NCI-H526 (cell line): ENCODE results near the gene RTKN2.

Experiments
- DNase-seq, 2 experiments: peaks; one replicate each; lab custom pipeline; 2025; lab: John Stamatoyannopoulos, UW

Gene RTKN2

DNA sequence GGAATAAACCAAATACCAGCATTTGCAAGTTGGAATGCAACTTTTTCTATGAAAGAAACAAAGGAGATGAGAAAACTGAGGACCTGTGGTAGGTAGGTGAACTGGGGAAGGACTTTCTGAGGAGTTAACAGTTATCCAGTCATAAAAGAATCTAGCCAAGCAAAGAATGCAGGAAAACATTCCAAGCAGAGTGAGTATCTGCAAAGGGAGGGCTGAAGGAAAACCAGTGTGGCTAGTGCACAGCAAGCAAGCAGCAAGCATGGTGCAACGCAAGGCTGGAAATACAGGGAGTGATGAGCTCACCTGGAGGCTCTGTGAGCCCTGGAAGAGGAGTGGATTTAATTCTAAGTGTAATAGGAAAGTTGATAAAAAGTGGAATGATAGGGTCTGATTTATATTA lies 44.0 kb downstream of the RTKN2 start:
- DNase-seq, result no peak

DNA sequence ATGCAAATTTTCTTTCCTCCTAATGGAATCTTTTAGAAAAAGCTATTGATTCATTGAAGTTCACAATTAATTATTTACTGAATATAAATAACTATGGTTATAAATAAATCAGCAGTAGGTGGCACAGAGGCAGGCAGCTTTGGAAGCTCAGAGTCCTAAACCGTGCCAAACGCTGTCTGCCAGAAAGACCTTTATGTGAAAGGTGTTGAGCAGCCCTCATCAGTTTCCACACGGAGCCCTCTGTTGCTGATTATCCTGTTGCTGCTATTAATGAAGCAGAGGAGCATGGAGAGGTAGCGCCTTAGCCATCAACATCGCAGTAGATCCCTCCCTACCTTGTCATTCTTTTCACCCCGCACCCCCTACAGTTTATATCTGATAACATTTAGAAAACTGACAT lies 51.0 kb downstream of the RTKN2 start:
- no peak for DNase-seq

DNA sequence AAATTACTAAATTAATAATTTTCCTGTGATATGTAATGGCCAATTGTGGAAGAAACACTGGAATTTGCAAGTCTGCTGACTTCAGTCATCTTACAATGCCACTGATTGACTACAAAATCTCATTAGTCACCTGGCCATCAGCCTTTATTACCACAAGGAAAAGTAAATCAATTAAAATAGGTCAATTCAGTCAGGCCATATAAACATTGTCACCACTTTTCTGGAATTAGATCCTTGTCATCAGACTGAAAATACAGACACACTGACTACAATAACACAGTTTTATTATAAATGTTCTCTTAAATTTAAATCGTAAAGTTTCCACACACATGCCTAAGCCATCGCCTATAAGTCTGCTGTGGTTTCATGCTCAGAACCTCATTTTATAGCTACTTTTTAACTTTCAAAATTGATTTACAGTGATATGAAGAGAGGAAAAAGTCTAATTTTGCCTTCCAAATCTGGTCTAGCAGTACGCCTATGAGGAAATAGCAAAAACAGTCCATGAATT lies 54.2 kb downstream of the RTKN2 start:
- DNase-seq, result no peak

DNA sequence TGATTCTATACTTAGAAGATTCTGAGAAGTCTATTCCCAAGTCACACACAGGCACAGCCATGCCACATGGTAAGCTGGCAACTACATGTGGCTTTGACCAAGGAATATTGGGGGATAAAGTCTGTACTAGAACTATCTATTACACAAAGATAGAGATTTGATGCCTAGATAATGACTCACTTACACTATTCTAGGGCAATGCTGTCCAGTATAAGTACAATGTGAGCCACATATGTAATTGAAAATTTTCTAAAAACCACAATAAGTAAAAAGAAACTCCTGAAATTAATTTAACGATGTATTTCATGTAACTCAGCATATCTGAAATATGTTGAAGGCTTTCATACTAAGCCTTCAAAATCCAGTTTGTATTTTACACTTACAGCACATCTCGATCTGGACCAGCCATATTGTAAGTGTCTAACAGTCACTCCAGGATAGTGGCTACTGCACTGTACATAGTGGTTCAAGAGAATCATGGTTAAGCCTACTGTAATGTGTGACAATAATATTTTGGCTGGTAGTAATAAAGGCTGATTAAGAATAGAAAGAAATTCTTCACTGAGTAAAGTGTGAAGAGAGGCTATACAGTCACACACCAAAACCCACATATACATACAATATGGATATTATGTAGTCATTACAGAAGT lies 62.8 kb downstream of the RTKN2 start:
- no peak for DNase-seq

DNA sequence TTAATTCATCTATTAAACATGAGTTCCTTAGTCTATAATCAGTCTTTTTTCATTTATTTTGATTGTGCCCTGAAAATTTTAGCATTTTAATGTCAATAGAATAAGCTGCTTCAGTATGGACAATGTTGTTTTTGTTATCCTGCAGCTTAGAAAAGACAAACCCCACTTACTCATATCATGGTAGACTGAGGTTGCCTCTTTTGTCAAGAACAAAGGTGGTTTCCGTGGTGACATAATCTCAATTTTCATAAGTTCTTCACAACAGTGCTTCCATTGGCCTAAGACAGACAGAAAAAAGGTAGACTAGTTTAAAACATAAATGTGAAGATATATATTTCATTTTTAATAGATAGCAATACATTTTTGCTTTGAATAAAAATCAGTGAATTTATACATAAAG lies 69.1 kb downstream of the RTKN2 start:
- DNase-seq, result no peak

DNA sequence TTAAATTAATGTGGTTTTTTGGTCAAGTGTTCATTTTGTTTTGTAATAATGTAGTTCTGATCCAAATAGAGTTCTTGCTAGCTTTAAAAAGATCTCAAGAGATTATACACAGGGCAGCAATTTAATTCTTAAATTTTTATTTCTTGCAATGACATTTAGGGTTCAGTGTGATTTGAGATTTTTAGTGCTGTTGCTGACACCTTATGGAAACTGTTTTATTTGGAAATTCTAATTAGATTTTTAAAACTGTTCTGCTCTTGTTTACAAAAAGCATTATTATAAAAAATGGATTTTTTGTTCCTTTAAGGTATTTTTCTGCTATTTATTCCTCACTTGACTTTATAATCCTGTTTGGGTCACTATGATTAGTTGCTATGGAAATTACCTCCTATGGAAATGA lies 72.1 kb downstream of the RTKN2 start:
- DNase-seq, result no peak

DNA sequence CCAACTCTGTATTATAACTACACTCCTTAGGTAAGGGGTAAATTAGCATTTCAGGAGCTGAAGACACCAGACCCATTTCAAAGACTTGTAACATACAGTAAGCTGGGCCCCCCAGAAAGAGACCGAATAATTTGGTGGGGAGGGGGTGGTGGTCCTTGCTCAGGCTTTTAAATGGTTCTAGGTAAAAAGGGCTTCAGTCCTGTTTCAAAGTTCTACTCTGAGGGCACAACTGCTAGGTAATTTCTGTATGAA lies 73.0 kb downstream of the RTKN2 start:
- no peak for DNase-seq

DNA sequence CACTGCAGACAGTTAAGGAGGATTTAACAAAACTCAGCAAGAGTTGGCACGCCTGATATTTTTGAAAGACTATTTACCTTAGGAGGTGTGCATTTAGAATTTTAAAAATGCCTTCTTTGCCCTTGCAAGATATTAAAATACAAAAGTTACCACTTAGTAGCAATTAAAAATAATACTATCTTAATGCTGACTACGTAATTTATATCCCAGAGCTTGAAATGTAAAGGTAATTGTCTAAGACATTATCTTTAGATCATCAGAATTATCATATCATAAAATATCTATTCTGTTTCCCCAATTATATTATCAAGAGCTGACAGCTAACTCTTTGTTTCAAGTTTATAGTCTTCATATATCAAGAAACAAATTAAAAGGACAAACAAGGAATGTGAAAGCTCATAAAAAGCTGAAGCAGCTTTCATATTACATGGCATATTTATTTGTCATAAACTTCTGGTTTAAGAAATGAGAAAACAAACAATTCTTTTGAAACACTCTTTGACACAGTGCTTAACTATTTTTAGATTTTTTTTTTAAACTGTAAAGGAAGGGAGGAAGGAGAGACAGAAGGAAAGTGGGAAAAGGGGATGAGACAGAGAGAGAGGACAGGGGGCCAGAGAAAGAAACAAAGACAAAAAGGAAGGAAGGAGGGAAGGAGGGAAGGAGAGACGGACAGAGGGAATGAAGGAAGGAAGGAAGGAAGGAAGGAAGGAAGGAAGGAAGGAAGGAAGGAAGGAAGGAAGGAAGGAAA lies 73.5 kb downstream of the RTKN2 start:
- no peak for DNase-seq

DNA sequence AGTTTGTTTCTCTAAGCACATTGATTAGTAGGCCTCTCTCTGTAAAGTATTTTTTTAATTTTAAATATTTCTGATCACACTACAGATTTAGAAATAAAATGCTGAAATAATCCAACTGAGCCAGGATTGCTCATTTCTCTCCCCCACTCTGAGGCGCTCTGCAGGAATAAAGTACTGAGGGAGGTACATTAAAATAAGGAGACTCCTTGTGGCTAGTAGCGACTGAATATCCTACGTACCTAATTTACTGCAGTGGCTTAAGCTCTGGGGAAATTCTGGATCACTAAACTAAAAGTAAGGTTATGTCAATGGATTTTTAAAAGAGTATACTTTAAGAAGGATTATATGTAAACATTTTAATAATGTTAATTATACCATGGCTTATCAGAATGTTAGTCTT lies 75.2 kb downstream of the RTKN2 start:
- DNase-seq, result no peak

DNA sequence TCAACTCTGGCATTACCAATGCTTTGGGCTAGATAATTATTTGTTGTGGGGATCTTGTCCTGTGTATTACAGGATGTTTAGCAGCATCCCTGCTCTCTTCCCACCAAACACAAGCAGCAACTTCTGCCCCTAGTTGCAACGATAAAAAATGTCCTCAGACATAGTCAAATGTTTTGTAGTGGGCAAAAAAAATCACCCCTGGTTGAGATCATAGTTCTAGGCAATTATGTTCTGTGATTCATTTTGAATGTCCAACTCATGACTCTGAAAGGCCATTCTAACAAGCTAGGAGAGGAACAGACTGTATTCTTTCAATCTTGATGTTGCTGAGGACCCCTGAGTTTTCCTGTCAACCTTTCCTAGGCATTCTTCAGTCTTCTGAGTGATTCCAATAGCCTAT lies 79.5 kb downstream of the RTKN2 start:
- no peak for DNase-seq

DNA sequence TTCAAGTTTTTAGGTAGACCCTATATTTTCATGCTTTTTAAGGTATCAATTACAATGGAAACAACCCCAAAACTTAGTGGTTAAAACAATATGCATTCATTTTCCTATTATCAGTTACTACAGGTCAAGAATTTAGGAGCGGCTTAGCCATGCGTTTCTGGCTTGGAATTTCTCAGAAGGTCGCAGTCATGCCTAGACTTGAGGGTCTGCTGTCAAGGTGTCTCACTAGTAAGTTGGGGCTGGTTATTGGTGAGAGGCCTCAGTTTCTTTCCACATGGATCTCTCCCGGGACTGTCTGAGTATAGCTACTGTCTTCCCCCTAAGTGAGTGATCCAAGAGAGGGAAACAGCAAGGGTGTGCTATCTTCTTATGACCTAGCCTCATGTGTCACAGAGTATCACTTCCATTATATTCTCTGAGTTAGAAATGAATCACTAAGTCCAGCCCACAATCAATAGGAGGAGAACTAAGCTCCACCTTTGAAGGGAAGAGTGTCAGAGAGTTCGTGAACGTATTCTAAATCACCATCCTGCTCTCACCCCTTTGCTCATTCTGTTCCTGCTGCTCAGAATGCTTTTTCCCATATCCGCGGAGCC lies 80.5 kb downstream of the RTKN2 start:
- DNase-seq, result no peak

DNA sequence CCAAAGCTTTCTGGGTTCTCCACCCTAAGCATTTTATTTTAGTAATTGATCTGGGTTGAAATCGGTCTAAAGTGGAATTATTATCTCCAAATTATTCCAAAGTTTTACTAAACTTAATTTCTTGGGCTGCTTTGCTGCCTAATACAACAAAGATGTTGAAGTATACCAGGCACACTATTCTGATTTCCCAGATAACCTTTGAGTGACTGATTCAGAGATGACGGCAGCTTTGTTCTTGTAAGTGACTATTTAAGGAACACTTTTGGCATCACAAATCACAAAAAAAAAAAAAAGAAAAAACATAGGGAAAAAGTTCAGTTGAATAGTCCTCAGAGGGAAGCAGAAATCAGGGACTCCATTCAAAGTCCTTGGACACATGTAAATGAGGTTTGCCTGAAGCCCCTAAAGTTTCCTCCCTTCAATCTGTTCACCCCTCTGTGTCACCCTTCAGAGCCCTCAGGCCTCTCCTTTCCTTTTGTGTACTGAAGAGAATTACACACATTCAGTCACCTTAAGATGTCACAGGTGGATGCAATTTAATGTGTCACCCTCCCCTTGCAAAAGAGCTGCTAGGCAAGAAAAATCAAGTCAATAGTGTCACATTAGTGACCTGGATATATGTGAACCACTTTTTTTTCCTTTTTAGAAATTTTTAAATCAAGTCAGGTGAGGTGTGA lies 81.5 kb downstream of the RTKN2 start:
- DNase-seq, result no peak

DNA sequence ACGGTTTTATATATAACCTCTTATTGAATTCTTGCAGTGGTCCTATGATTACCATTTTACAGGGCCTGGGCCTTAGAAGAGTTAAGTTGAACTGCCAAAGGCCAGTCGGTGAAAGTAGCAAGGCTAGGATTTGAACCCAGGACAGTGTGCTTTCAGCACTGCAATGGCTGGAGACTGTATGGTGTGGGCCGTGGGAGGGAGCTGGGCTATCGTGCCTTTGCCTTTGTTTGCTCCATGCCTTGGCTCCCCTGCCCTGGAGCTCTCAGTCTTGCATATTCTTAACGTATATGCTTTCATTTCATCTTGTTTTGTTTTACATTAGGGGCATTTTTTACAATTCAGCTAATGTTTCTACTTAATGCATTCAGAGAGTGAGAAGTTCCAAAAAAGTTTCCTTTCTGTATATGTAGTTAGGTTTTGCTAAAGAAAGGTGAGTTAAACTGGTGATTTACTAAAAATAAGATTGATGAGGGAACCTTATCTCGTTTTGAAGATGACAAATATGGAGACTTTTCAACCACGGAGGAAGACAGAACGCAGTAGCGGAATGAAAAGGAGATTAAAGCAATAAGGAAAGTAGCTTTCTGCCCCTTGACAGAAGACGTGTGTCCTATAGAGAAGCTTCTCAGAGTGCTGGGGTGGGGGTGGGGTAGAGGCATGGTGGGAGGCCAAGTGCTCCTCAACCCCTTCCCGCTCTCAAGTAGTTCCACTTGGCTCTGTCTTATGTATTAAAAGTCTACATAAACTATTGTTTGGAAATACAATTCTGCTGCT lies 82.5 kb downstream of the RTKN2 start:
- no peak for DNase-seq

DNA sequence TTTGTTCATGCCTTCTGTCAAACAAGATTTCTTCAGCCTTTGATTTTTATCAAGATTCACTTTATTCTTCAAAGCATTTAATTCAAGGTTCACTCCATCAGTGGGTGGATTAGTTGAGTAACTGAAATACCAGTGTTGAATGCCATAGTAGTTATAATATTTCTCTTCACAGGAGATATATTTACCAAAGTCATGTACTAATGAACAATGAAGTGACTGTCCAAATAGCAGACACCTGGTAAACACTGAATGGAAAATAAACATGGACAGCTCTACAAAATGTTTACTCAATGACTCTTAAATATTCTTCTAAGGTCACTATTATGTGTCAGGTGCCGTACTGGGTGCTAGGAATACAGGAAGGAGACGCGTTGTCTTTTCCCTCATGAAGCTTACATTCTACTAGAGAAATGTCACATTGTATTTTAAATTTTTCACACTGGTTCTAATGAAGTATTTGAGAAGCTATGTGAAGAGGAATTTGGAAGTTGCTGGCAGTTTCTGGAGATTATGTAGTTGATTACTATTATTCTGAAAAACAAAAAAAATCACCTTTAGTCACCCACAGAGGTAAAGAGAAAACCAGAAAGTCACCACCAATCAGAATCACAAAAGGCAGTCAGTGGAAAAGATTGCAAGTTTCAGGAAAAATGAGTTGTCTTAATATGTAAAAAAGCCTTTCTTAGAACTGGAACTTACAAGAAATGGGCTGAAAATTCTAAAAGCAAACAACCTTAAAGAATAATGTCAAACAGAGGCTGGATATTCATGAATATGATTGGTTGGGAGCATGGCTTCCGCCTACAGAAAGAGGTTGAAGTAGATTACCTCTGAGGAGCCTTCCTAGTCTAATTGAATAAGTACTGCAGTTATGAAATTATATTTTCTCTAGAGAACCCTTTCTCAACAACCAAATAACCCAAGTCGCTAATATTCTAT lies 84.5 kb downstream of the RTKN2 start:
- DNase-seq, result no peak

DNA sequence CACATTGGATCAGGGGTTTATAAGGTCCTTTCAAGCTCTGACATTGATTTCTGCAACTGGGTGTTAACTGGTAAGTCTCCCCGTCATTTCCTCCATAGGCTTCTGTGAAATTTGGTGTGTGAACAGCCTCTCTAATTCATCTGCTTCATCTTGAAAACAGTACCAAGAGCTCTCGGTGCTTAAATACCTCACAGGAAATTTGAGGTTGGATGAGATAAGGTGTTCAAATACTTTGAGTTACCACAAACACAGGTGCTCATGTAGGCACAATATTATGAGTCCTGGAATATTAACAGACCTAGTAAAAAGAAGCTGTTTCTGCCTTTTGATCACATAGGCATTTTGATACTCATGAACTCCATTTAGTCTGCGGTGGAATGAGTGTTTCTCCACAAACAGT lies 85.2 kb downstream of the RTKN2 start:
- DNase-seq, result no peak

DNA sequence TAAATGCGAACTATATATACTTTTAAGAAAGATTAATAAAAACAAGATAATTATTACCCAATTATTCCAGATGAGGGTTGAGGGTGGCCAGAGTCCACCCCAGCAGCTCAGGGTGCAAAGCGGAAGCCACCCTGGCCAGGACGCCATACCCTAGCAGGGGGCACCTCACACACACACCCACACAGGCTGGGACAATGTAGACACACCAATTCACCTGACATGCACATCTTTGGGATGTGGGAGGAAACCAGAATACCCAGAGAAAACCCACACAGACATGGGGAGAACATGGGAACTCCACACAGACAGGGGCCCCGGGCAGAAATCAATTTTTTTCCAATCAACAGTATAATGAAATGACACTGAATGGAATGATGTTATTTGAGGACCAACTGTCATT lies 86.0 kb downstream of the RTKN2 start:
- DNase-seq, result no peak

DNA sequence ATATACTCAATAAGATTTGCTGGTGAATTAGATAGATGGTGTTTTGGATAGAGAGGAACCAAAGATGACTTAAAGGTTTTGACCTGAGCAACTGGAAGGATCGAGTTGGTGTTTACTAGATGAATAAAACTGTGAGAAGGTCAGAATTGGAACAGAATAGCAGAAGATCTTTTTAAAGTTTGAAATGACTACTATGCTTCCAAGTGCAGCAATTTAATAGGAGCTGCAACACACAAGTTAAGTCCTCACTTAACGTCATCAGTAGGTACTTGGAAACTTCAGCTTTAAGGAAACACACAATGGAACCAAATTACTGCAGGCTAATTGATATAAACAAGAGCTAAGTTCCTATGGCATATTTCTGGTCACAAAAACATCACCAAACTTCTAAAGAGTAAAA lies 86.5 kb downstream of the RTKN2 start:
- DNase-seq, result no peak

DNA sequence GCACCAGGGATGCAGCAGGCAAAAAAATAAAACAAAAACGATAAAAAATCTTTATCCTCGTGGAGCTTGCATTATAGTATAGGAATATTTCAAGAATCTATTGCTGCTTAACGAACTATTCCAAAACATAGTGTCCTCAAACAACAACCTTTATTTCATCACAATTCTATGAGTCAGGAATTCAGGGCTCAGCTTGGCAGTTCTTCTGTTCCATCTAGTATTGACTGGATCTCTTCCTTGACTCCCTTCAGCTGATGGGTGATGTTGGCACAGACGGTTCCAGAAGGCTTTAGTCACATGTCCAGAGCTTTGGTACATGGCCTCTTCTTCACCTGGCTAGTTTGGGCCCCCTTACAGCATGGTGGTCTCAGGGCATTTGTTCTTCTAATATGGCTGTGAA lies 88.0 kb downstream of the RTKN2 start:
- no peak for DNase-seq

DNA sequence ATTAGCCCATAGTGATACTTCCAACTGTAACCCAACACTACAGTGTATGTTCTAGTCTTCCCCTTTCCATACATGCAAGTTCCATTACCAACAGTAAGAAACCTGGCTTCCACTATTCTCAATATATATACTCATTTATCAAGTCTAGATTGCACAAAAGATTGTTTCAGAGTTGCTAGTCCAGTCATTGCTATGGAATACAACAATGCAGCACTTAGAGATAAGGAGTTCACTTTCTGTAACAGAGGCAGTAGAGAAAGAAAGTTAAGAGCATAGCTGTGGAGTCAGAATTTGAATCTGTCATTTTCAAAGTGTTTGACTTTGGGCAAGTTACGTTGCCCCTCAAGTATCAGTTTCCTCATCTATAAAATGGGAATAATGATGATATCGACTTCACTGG lies 90.1 kb downstream of the RTKN2 start:
- no peak for DNase-seq

DNA sequence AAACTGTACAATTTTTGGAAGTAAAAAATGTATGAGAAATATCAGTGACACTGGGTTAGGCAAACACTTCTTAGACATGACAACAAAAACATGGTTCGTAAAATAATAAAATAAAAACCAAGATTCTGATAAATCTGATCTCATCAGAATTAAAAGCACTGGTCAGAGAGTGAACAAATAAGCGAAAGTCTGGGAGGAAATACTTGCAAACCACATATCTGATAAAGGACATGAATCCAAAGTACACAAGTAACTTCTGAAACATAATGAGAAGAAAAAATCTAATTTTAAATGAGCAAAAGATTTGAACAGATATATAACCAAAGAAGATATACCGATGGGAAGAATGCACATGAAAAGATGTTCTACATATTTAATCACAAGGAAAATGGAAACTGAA lies 91.5 kb downstream of the RTKN2 start:
- DNase-seq, result no peak

DNA sequence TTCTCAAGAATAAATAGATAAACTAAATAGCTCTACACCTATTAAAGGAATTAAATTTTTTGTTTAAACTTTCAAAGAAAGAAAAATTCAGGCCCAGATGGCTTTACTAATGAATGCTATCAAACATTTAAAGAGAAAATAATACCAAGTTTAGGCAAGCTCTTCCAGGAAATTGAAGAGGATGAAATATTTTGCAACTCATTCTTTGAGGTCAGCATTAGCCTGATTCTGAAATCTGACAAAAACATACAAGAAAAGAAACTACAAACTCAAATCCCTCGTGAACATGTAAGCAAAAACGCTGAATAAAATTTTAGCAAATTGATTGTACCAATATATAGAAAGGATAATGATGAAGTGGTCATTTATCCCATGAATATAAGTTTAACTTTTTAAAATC lies 93.4 kb downstream of the RTKN2 start:
- DNase-seq, result no peak
